HCT116 (cell line): ENCODE results near the gene CFAP53. TPM values are rescaled to one million over a fixed set of nuclear protein-coding genes. Genes with fewer than 3 reads are reported as not detected.

ENCODE experiments used
- ATAC-seq: fragments of 200-7000 bp; cut with Tn5 transposase; 2 replicates; pipeline ENCODE4 v1.9.1; 2020; ENCODE audit warnings: mild to moderate bottlenecking, moderate library complexity
- BruUV-seq: library from RNA; stranded (reverse); fragments of 400-500 nt; replicated peaks from 2 replicates; lab custom pipeline; 2021; lab: Mats Ljungman, UMichigan
- CTCF ChIA-PET: fragments of 300-600 bp; sonication (Branson Sonifier 250); formaldehyde crosslinking; loops from one replicate; lab custom pipeline; 2021; ENCODE audit warnings: antibody characterized with exemption; lab: Charles Lee
- POLR2A ChIA-PET: fragments of 300-600, 350-600 bp; sonication (Branson Sonifier 250); formaldehyde crosslinking; loops from one replicate; lab custom pipeline; 2021; ENCODE audit warnings: antibody characterized with exemption; lab: Charles Lee
- RAD21 ChIA-PET, 2 experiments: fragments of 300-600 bp; sonication (Branson Sonifier 250); formaldehyde crosslinking; loops; one replicate each; lab custom pipeline; 2023; ENCODE audit warnings: low total read pairs in 2 of 2; ENCODE audit not compliant: uncharacterized antibody in 2 of 2, unreplicated experiment in 2 of 2, low non-redundant PET in 1 of 2; lab: Charles Lee
- DNase-seq: peaks from one replicate; pipeline ENCODE4 v3.0.0-alpha.2; 2010; ENCODE audit warnings: low read depth, low spot score
- H2AFZ ChIP-seq: fragments of 200-600 bp; shearing (Covaris generic), sonication (generic); 2 replicates; pipeline ENCODE4 v1.6.1; 2017; ENCODE audit warnings: low read depth, mixed run types, mixed read lengths, antibody characterized with exemption, low read length; ENCODE audit not compliant: poor library complexity, severe bottlenecking
- H3K27ac ChIP-seq: 2 replicates; pipeline ENCODE4 v1.5.1; 2012; ENCODE audit warnings: low read depth, low read length
- H3K27me3 ChIP-seq: fragments of 200-600 bp; sonication (generic); 2 replicates; pipeline ENCODE4 v1.6.1; 2016; ENCODE audit warnings: mixed run types, low read length, mixed read lengths; ENCODE audit not compliant: insufficient read depth
- H3K36me3 ChIP-seq, 2 experiments: fragments of 200-500 bp in 1 of 2; fragments of 200-600 bp in 1 of 2; sonication (Bioruptor generic) in 1 of 2; sonication (generic) in 1 of 2; 2 replicates each; pipeline versions ENCODE4 v1.5.1 to v1.6.1; 2014 to 2016; ENCODE audit warnings: low read length in 2 of 2, inconsistent platforms in 1 of 2, mixed read lengths in 1 of 2, mixed run types in 1 of 2; ENCODE audit not compliant: insufficient read depth in 2 of 2, control insufficient read depth in 1 of 2
- H3K4me1 ChIP-seq, 2 experiments: fragments of 200-600 bp in 1 of 2; sonication (generic) in 1 of 2; 2 replicates each; pipeline versions ENCODE4 v1.5.1 to v1.6.1; 2012 to 2017; ENCODE audit warnings: low read length in 2 of 2, inconsistent platforms in 1 of 2, mild to moderate bottlenecking in 1 of 2, mixed read lengths in 1 of 2, mixed run types in 1 of 2, moderate library complexity in 1 of 2; ENCODE audit not compliant: insufficient read depth in 2 of 2, control insufficient read depth in 1 of 2
- H3K4me2 ChIP-seq: fragments of 200-600 bp; sonication (generic); 2 replicates; pipeline ENCODE4 v1.6.1; 2017; ENCODE audit warnings: mixed run types, low read length, mixed read lengths
- H3K4me3 ChIP-seq, 2 experiments: fragments of 200-600 bp in 1 of 2; sonication (generic) in 1 of 2; replicated peaks in 1 of 2; 2 replicates each; pipeline ENCODE4 v1.5.1; 2011 to 2016; ENCODE audit warnings: low read length in 2 of 2, control low read depth in 1 of 2, low read depth in 1 of 2, mild to moderate bottlenecking in 1 of 2, mixed read lengths in 1 of 2, mixed run types in 1 of 2
- H3K79me2 ChIP-seq: fragments of 200-600 bp; sonication (generic); 2 replicates; pipeline ENCODE4 v1.6.1; 2017; ENCODE audit warnings: mild to moderate bottlenecking, mixed run types, low read length, moderate library complexity, mixed read lengths; ENCODE audit not compliant: insufficient read depth
- H3K9ac ChIP-seq: fragments of 200-600 bp; sonication (generic); 2 replicates; pipeline ENCODE4 v1.6.1; 2016; ENCODE audit warnings: low read length, mixed read lengths
- H3K9me2 ChIP-seq: fragments of 200-600 bp; sonication (generic), shearing (Covaris generic); 2 replicates; pipeline ENCODE4 v1.6.1; 2017; ENCODE audit warnings: mixed run types, mild to moderate bottlenecking, moderate library complexity; ENCODE audit not compliant: insufficient read depth
- H3K9me3 ChIP-seq, 2 experiments: fragments of 200-500 bp in 1 of 2; fragments of 200-600 bp in 1 of 2; sonication (Bioruptor generic) in 1 of 2; sonication (generic) in 1 of 2; 2 replicates each; pipeline ENCODE4 v1.6.1; 2014 to 2017; ENCODE audit warnings: low read length in 2 of 2, mixed read lengths in 2 of 2, inconsistent platforms in 1 of 2, low read depth in 1 of 2, mild to moderate bottlenecking in 1 of 2, mixed run types in 1 of 2, moderate library complexity in 1 of 2; ENCODE audit not compliant: control insufficient read depth in 1 of 2, insufficient read depth in 1 of 2
- H4K20me1 ChIP-seq: fragments of 200-600 bp; sonication (generic), shearing (Covaris generic); 2 replicates; pipeline ENCODE4 v1.6.1; 2017; ENCODE audit warnings: mixed run types, mild to moderate bottlenecking, moderate library complexity; ENCODE audit not compliant: insufficient read depth
- CBX3 ChIP-seq: IDR thresholded peaks from 2 replicates; pipeline ENCODE4 v1.6.1; 2012; ENCODE audit warnings: low read depth
- CEBPB ChIP-seq: IDR thresholded peaks from 2 replicates; pipeline ENCODE4 v1.6.1; 2012; ENCODE audit warnings: low read depth
- EGR1 ChIP-seq: IDR thresholded peaks from 2 replicates; pipeline ENCODE4 v1.6.1; 2012; ENCODE audit warnings: low read depth
- ELF1 ChIP-seq: IDR thresholded peaks from 2 replicates; pipeline ENCODE4 v1.6.1; 2012; ENCODE audit warnings: low read depth, borderline replicate concordance
- EZH2phosphoT487 ChIP-seq: fragments of 200-600 bp; IDR thresholded peaks from 2 replicates; pipeline ENCODE4 v1.6.1; 2018; ENCODE audit warnings: antibody characterized with exemption, borderline replicate concordance
- FOSL1 ChIP-seq: IDR thresholded peaks from 2 replicates; pipeline ENCODE4 v1.6.1; 2012; ENCODE audit warnings: low read depth
- JUND ChIP-seq: IDR thresholded peaks from 2 replicates; pipeline ENCODE4 v1.6.1; 2012
- POLR2AphosphoS5 ChIP-seq: IDR thresholded peaks from 2 replicates; pipeline ENCODE4 v1.6.1; 2011; ENCODE audit warnings: mild to moderate bottlenecking, low read depth, low read length, moderate library complexity
- RAD21 ChIP-seq: IDR thresholded peaks from 2 replicates; pipeline ENCODE4 v1.6.1; 2012; ENCODE audit warnings: low read depth, mild to moderate bottlenecking
- SP1 ChIP-seq: IDR thresholded peaks from 2 replicates; pipeline ENCODE4 v1.6.1; 2012; ENCODE audit warnings: low read depth
- SRF ChIP-seq: IDR thresholded peaks from 2 replicates; pipeline ENCODE4 v1.6.1; 2012; ENCODE audit warnings: low read depth
- TCF7L2 ChIP-seq: IDR thresholded peaks from 2 replicates; pipeline ENCODE4 v1.7.0; 2011; ENCODE audit warnings: borderline replicate concordance, inconsistent platforms; ENCODE audit not compliant: insufficient read depth, insufficient read length; ENCODE audit errors: extremely low read depth
- YY1 ChIP-seq: IDR thresholded peaks from 2 replicates; pipeline ENCODE4 v1.6.1; 2011; ENCODE audit warnings: low read length, low read depth, moderate library complexity, mild to moderate bottlenecking; ENCODE audit not compliant: insufficient replicate concordance; ENCODE audit errors: extremely low read depth
- ZFX ChIP-seq: fragments of 450-650 bp; IDR thresholded peaks from 2 replicates; pipeline ENCODE4 v1.6.1; 2017
- ZNF274 ChIP-seq: fragments of 200-500 bp; sonication (Bioruptor generic); IDR thresholded peaks from 2 replicates; pipeline ENCODE4 v1.6.1; 2014; ENCODE audit warnings: mild to moderate bottlenecking, low read depth, low read length, inconsistent platforms
- intact Hi-C: fragments of 100-400 bp; cut with micrococcal nuclease; formaldehyde crosslinking; loops from 2 replicates; pipeline ENCODE4 v1.10.0; 2022
- total RNA-seq: library from RNA; stranded (reverse); gene quantifications from one replicate; pipeline ENCODE4 v1.2.1, GENCODE V29; 2021; ENCODE audit not compliant: unreplicated experiment
- TF ChIP-seq, protein P1 (sequence below): IDR thresholded peaks from 2 replicates; pipeline ENCODE4 v1.6.1; 2012
- TF ChIP-seq, protein P2 (sequence below), 3 experiments: fragments of 200-600 bp in 1 of 3; sonication (generic) in 1 of 3; IDR thresholded peaks in 2 of 3; conservative IDR thresholded peaks in 1 of 3; 2 replicates each; pipeline ENCODE4 v1.5.1; 2012 to 2017; ENCODE audit warnings: low read depth in 2 of 3, low read length in 2 of 3, antibody characterized with exemption in 1 of 3, borderline replicate concordance in 1 of 3, control low read depth in 1 of 3, mild to moderate bottlenecking in 1 of 3, mixed read lengths in 1 of 3, mixed run types in 1 of 3, moderate library complexity in 1 of 3; ENCODE audit not compliant: insufficient read depth in 1 of 3
- TF ChIP-seq, protein P3 (sequence below): IDR thresholded peaks from 2 replicates; pipeline ENCODE4 v1.6.1; 2012
- TF ChIP-seq, protein P4 (sequence below): IDR thresholded peaks from 2 replicates; pipeline ENCODE4 v1.6.1; 2011; ENCODE audit warnings: mild to moderate bottlenecking, low read length, moderate library complexity; ENCODE audit not compliant: insufficient replicate concordance; ENCODE audit errors: extremely low read depth
- TF ChIP-seq, protein P5 (sequence below): IDR thresholded peaks from 2 replicates; pipeline ENCODE4 v1.6.1; 2012; ENCODE audit warnings: low read depth

The CFAP53 gene
- total RNA-seq, 1 experiment from 2014 or later = 1.1 TPM

DNA sequence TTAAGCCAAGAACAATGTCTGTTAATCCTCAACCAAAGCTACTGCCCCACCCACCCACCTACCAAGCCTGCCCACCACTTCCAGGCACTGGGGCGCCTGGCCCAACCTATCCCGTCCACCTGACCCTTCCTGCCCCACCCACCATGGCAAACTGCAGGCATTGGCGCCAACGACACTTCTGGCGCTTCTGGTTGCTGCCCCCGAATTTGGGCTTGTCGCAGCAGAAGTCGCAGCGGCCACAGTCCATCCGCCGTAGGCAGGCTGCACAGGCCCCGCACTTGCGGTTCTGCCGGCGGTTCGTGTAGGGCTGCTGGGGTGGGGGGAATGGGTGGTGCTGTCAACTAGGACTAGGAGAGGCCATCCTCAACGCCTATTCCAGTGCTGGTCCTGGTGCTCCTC lies 7.7 kb upstream of the CFAP53 start:
- Histone ChIP-seq H3K79me2 (peaks cover 16% of the 10 kb centered on the region), H3K4me3 (no peak overlapping the region), H3K9ac (no peak overlapping the region), H3K27ac (no peak overlapping the region), H3K36me3 (peaks cover 60 to 74% of the 10 kb centered on the region in 2 experiments), H3K4me1 (no peaks in the 10 kb centered on the region), H3K27me3 (no peaks in the 10 kb centered on the region), H3K4me2 (no peak overlapping the region), H3K9me3 (no peaks in the 10 kb centered on the region), H4K20me1 (no peaks in the 10 kb centered on the region), H3K9me2 (no peaks in the 10 kb centered on the region), H2AFZ (no peak overlapping the region)
- ChIA-PET CTCF (no interaction called here), RAD21 (no interaction called here), POLR2A (no interaction called here)
- no peak for ATAC-seq
- no peak for TF ChIP-seq EGR1
- TF ChIP-seq, protein P1, sequence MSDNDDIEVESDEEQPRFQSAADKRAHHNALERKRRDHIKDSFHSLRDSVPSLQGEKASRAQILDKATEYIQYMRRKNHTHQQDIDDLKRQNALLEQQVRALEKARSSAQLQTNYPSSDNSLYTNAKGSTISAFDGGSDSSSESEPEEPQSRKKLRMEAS = no peak
- TF ChIP-seq TCF7L2 = no peak
- TF ChIP-seq POLR2AphosphoS5 = no peak
- no peak for TF ChIP-seq CEBPB
- no peak for TF ChIP-seq SRF
- TF ChIP-seq SP1 = no peak
- no peak for TF ChIP-seq JUND
- TF ChIP-seq ELF1 = no peak
- TF ChIP-seq ZFX = no peak
- TF ChIP-seq RAD21 = no peak
- TF ChIP-seq YY1 = no peak
- TF ChIP-seq, protein P2, sequence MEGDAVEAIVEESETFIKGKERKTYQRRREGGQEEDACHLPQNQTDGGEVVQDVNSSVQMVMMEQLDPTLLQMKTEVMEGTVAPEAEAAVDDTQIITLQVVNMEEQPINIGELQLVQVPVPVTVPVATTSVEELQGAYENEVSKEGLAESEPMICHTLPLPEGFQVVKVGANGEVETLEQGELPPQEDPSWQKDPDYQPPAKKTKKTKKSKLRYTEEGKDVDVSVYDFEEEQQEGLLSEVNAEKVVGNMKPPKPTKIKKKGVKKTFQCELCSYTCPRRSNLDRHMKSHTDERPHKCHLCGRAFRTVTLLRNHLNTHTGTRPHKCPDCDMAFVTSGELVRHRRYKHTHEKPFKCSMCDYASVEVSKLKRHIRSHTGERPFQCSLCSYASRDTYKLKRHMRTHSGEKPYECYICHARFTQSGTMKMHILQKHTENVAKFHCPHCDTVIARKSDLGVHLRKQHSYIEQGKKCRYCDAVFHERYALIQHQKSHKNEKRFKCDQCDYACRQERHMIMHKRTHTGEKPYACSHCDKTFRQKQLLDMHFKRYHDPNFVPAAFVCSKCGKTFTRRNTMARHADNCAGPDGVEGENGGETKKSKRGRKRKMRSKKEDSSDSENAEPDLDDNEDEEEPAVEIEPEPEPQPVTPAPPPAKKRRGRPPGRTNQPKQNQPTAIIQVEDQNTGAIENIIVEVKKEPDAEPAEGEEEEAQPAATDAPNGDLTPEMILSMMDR (IDR thresholded peaks at IDR 0.05 in 2 of 3, conservative IDR thresholded peaks at IDR 0.05 in 1 of 3; ENCODE audit: borderline replicate concordance in 1 of 3, insufficient read depth in 1 of 3, low read depth in 2 of 3, low read length in 2 of 3) = no peak
- no peak for TF ChIP-seq CBX3
- TF ChIP-seq FOSL1 = no peak
- TF ChIP-seq, protein P3, sequence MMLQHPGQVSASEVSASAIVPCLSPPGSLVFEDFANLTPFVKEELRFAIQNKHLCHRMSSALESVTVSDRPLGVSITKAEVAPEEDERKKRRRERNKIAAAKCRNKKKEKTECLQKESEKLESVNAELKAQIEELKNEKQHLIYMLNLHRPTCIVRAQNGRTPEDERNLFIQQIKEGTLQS = no peak
- TF ChIP-seq, protein P4, sequence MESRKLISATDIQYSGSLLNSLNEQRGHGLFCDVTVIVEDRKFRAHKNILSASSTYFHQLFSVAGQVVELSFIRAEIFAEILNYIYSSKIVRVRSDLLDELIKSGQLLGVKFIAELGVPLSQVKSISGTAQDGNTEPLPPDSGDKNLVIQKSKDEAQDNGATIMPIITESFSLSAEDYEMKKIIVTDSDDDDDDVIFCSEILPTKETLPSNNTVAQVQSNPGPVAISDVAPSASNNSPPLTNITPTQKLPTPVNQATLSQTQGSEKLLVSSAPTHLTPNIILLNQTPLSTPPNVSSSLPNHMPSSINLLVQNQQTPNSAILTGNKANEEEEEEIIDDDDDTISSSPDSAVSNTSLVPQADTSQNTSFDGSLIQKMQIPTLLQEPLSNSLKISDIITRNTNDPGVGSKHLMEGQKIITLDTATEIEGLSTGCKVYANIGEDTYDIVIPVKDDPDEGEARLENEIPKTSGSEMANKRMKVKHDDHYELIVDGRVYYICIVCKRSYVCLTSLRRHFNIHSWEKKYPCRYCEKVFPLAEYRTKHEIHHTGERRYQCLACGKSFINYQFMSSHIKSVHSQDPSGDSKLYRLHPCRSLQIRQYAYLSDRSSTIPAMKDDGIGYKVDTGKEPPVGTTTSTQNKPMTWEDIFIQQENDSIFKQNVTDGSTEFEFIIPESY = no peak
- TF ChIP-seq, protein P5, sequence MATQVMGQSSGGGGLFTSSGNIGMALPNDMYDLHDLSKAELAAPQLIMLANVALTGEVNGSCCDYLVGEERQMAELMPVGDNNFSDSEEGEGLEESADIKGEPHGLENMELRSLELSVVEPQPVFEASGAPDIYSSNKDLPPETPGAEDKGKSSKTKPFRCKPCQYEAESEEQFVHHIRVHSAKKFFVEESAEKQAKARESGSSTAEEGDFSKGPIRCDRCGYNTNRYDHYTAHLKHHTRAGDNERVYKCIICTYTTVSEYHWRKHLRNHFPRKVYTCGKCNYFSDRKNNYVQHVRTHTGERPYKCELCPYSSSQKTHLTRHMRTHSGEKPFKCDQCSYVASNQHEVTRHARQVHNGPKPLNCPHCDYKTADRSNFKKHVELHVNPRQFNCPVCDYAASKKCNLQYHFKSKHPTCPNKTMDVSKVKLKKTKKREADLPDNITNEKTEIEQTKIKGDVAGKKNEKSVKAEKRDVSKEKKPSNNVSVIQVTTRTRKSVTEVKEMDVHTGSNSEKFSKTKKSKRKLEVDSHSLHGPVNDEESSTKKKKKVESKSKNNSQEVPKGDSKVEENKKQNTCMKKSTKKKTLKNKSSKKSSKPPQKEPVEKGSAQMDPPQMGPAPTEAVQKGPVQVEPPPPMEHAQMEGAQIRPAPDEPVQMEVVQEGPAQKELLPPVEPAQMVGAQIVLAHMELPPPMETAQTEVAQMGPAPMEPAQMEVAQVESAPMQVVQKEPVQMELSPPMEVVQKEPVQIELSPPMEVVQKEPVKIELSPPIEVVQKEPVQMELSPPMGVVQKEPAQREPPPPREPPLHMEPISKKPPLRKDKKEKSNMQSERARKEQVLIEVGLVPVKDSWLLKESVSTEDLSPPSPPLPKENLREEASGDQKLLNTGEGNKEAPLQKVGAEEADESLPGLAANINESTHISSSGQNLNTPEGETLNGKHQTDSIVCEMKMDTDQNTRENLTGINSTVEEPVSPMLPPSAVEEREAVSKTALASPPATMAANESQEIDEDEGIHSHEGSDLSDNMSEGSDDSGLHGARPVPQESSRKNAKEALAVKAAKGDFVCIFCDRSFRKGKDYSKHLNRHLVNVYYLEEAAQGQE = no peak
- no peak for TF ChIP-seq ZNF274
- TF ChIP-seq EZH2phosphoT487 = no peak
- BruUV-seq = no TSS peak
- DNase-seq = no peak
- intact Hi-C loops = no loop called here
